Measurements from ENCODE around the gene ANKRD13B. TPM values are rescaled to one million over a fixed set of nuclear protein-coding genes. Genes with fewer than 3 reads are reported as not detected.

Gene ANKRD13B
- total and polyA plus RNA-seq, 2 of the 13 experiments (the other 11 are each of a cell fraction or from before 2014, with no cell fraction given): 1.7 to 1.8 TPM

DNA sequence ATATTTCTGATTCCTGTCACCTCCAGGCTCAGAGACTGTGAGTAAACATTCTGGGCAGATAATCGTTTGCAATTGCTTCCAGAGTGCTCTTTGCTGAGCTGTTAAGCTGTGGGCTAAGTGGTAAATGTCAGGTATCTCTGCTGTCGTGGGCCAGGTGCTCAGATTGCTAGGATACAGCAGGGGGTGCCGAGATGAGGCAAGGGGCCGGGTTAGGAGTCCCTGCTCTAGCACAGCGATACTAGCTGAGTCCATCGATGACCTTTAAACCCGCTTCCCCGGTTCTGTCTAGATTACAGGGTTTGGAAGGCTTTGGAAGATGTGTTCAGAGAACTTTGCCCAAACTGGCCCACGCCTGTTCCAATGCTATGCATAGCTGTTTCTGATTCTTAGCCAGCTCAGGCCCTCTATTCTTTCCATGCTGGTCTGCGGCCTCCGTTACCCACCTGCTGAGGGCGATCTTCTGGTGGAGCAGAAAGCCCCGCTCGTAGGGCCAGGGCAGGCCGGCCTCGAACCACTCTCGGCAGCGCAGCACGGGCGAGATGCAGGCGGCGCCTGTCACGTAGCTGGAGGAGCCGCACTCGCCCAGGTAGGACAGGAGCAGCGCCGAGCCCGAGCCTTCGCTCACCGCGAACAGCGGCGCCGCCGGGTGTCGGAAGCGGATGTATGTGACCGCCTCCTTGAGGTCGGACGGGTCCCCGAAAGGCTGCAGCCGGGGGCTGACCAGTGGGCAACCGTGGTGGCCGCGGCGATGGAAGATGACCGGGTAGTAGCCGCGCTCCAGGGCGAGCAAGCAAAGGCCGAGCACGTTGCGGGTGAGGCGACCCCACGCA lies 27.1 kb upstream of the ANKRD13B start (continued):
- TF ChIP-seq, protein P1, sequence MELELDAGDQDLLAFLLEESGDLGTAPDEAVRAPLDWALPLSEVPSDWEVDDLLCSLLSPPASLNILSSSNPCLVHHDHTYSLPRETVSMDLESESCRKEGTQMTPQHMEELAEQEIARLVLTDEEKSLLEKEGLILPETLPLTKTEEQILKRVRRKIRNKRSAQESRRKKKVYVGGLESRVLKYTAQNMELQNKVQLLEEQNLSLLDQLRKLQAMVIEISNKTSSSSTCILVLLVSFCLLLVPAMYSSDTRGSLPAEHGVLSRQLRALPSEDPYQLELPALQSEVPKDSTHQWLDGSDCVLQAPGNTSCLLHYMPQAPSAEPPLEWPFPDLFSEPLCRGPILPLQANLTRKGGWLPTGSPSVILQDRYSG (CRISPR knock-in tag; IDR thresholded peaks at IDR 0.05): no peak
- TF ChIP-seq KLF16 (CRISPR knock-in tag; IDR thresholded peaks at IDR 0.05) (no peak), RAD21 (CRISPR knock-in tag; IDR thresholded peaks at IDR 0.05) (no peak), PHF20 (CRISPR knock-in tag; IDR thresholded peaks at IDR 0.05) (no peak), RFXAP (CRISPR knock-in tag; IDR thresholded peaks at IDR 0.05; ENCODE audit: borderline replicate concordance) (no peak), ZBTB20 (CRISPR knock-in tag; IDR thresholded peaks at IDR 0.05; ENCODE audit: borderline replicate concordance, low read depth) (no peak), ZNF672 (CRISPR knock-in tag; IDR thresholded peaks at IDR 0.05) (no peak), BRD4 (CRISPR knock-in tag; IDR thresholded peaks at IDR 0.05) (no peak), GLI4 (CRISPR knock-in tag; IDR thresholded peaks at IDR 0.05; ENCODE audit: borderline replicate concordance) (no peak)
- TF ChIP-seq, protein P2, sequence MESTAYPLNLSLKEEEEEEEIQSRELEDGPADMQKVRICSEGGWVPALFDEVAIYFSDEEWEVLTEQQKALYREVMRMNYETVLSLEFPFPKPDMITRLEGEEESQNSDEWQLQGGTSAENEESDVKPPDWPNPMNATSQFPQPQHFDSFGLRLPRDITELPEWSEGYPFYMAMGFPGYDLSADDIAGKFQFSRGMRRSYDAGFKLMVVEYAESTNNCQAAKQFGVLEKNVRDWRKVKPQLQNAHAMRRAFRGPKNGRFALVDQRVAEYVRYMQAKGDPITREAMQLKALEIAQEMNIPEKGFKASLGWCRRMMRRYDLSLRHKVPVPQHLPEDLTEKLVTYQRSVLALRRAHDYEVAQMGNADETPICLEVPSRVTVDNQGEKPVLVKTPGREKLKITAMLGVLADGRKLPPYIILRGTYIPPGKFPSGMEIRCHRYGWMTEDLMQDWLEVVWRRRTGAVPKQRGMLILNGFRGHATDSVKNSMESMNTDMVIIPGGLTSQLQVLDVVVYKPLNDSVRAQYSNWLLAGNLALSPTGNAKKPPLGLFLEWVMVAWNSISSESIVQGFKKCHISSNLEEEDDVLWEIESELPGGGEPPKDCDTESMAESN (CRISPR knock-in tag; conservative IDR thresholded peaks at IDR 0.05): peak; percentile 53; the same call in 1 of the 2 replicates
- TF ChIP-seq, protein P3, sequence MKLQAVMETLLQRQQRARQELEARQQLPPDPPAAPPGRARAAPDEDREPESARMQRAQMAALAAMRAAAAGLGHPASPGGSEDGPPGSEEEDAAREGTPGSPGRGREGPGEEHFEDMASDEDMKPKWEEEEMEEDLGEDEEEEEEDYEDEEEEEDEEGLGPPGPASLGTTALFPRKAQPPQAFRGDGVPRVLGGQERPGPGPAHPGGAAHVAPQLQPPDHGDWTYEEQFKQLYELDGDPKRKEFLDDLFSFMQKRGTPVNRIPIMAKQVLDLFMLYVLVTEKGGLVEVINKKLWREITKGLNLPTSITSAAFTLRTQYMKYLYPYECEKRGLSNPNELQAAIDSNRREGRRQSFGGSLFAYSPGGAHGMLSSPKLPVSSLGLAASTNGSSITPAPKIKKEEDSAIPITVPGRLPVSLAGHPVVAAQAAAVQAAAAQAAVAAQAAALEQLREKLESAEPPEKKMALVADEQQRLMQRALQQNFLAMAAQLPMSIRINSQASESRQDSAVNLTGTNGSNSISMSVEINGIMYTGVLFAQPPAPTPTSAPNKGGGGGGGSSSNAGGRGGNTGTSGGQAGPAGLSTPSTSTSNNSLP (IDR thresholded peaks at IDR 0.05; ENCODE audit: low read depth, low read length): no peak
- TF ChIP-seq, protein P4, sequence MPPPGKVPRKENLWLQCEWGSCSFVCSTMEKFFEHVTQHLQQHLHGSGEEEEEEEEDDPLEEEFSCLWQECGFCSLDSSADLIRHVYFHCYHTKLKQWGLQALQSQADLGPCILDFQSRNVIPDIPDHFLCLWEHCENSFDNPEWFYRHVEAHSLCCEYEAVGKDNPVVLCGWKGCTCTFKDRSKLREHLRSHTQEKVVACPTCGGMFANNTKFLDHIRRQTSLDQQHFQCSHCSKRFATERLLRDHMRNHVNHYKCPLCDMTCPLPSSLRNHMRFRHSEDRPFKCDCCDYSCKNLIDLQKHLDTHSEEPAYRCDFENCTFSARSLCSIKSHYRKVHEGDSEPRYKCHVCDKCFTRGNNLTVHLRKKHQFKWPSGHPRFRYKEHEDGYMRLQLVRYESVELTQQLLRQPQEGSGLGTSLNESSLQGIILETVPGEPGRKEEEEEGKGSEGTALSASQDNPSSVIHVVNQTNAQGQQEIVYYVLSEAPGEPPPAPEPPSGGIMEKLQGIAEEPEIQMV (CRISPR knock-in tag; IDR thresholded peaks at IDR 0.05; ENCODE audit: low read depth): no peak
- TF ChIP-seq, protein P5, sequence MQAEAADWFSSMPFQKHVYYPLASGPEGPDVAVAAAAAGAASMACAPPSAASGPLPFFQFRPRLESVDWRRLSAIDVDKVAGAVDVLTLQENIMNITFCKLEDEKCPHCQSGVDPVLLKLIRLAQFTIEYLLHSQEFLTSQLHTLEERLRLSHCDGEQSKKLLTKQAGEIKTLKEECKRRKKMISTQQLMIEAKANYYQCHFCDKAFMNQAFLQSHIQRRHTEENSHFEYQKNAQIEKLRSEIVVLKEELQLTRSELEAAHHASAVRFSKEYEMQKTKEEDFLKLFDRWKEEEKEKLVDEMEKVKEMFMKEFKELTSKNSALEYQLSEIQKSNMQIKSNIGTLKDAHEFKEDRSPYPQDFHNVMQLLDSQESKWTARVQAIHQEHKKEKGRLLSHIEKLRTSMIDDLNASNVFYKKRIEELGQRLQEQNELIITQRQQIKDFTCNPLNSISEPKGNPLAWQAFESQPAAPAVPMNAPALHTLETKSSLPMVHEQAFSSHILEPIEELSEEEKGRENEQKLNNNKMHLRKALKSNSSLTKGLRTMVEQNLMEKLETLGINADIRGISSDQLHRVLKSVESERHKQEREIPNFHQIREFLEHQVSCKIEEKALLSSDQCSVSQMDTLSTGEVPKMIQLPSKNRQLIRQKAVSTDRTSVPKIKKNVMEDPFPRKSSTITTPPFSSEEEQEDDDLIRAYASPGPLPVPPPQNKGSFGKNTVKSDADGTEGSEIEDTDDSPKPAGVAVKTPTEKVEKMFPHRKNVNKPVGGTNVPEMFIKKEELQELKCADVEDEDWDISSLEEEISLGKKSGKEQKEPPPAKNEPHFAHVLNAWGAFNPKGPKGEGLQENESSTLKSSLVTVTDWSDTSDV (CRISPR knock-in tag; IDR thresholded peaks at IDR 0.05): 0 out of 2 replicates have a peak, but pooled peaks have one; percentile 32
- TF ChIP-seq, protein P6, sequence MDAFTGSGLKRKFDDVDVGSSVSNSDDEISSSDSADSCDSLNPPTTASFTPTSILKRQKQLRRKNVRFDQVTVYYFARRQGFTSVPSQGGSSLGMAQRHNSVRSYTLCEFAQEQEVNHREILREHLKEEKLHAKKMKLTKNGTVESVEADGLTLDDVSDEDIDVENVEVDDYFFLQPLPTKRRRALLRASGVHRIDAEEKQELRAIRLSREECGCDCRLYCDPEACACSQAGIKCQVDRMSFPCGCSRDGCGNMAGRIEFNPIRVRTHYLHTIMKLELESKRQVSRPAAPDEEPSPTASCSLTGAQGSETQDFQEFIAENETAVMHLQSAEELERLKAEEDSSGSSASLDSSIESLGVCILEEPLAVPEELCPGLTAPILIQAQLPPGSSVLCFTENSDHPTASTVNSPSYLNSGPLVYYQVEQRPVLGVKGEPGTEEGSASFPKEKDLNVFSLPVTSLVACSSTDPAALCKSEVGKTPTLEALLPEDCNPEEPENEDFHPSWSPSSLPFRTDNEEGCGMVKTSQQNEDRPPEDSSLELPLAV (CRISPR knock-in tag; conservative IDR thresholded peaks at IDR 0.05; ENCODE audit: low read depth): no peak
- TF ChIP-seq, protein P7, sequence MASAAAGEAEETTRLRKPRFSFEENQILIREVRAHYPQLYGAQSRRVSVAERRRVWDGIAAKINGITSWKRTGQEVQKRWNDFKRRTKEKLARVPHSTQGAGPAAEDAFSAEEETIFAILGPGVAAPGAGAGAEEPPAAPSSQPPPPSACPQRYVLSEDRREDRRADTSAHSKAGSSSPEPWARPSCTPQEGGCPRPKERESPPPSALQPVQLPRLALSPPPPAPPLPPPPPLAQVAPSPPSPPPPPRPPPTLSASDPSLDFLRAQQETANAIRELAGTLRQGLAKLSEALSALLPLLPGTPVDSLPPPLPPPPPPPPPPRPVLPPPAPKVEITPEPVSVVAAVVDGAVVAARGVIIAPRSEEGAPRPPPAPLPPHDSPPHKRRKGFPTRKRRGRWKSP (CRISPR knock-in tag; IDR thresholded peaks at IDR 0.05): peak; percentile 55; the same call in 1 of the 2 replicates

All from HepG2 (cell line).